Measurements from ENCODE around the gene PPP1R18. TPM values are rescaled to one million over a fixed set of nuclear protein-coding genes. Genes with fewer than 3 reads are reported as not detected.

The PPP1R18 gene
- total and polyA plus RNA-seq, 12 donors: 6.4 to 120 (median 41.2) TPM

DNA sequence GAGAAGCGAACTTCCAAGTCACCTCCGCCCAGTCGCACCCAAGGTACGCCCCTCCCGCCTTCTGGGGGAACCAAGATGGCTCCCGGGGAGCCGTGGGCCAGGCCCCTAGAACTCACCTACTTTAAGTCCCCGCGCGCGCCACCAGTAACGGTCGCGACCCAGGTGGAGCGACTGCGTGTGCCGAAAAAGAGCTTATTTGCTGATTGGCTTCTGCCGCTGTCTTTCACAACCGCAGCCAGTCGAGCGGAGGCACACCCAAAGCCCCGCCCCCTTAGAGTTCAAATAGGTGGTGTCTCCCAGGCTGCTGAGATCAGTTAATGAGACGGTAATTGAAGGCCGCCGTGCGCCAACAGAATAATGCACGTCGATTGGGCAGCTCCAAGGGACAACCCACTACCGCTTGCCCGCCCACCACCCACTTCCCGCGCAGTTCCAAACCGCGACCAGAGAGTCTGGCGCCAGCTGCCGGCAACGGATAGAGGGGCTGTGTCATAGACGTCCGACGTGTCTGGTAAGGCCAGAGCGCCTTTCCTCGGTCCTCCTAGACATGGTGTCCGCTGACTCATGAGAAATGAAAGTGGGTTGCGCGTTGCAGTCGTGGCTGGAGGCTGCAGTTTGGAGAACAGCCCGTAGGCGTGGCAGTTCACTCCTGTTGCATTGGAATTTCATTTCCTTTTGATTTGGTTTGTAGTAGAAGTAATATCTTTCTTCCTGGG is 30.8 kb upstream of the PPP1R18 start, which contains the start of gene MDC1:
Gene MDC1 (minus strand): TSS at position 153 of the 716 bp plus-strand sequence. CDS start 2,106 bp downstream, outside the sequence.
- intact Hi-C loops (cut with DNase I): no loop called here
- peaks cover 14 to 32% of the 10 kb centered on the region in 2 donors for H3K4me1 ChIP-seq (replicated peaks in 1 of 2)
- peak; percentile 92 to 99 for TF ChIP-seq POLR2A (IDR thresholded peaks at IDR 0.05)
- TF ChIP-seq, protein P1, sequence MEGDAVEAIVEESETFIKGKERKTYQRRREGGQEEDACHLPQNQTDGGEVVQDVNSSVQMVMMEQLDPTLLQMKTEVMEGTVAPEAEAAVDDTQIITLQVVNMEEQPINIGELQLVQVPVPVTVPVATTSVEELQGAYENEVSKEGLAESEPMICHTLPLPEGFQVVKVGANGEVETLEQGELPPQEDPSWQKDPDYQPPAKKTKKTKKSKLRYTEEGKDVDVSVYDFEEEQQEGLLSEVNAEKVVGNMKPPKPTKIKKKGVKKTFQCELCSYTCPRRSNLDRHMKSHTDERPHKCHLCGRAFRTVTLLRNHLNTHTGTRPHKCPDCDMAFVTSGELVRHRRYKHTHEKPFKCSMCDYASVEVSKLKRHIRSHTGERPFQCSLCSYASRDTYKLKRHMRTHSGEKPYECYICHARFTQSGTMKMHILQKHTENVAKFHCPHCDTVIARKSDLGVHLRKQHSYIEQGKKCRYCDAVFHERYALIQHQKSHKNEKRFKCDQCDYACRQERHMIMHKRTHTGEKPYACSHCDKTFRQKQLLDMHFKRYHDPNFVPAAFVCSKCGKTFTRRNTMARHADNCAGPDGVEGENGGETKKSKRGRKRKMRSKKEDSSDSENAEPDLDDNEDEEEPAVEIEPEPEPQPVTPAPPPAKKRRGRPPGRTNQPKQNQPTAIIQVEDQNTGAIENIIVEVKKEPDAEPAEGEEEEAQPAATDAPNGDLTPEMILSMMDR (IDR thresholded peaks at IDR 0.05): peak; percentile 29 to 71 (median 62)
- DNase-seq: peak; percentile 99 to 100 (median 100)
- WGBS, 4 donors: 0 to 2% (median 0%) methylated on average over 9 to 48 of the region's 48 CpGs
- peaks cover 0 to 19% of the 10 kb centered on the region in 2 donors for H3K36me3 ChIP-seq (replicated peaks in 1 of 2)
- H3K27me3 ChIP-seq: no peaks in the 10 kb centered on the region
- H3K27ac ChIP-seq: peak within 1 kb of the TSS; percentile 73 to 91 (median 90)
- H3K4me3 ChIP-seq: peak within 1 kb of the TSS in 2 of 4 donors; percentile 59 to 73
- no peaks in the 10 kb centered on the region for H3K9me3 ChIP-seq (replicated peaks in 1 of 3)

- intact Hi-C loops (cut with DNase I): no loop called here
- Histone ChIP-seq H3K4me1 (replicated peaks in 1 of 2) (peaks cover 9 to 27% of the 10 kb centered on the region in 2 donors), H3K4me3 (peak overlapping the region in 2 of 4 donors; percentile 59 to 73), H3K36me3 (replicated peaks in 1 of 2) (peaks cover 0 to 24% of the 10 kb centered on the region in 2 donors), H3K27ac (peak overlapping the region in 4 of 5 donors; percentile 80 to 91 (median 88)), H3K27me3 (no peaks in the 10 kb centered on the region), H3K9me3 (replicated peaks in 1 of 3) (no peaks in the 10 kb centered on the region)
- 1 to 6% (median 4%) methylated on average over 2 to 8 of the region's 8 CpGs for whole genome bisulfite sequencing, 4 donors
- TF ChIP-seq, protein P1 (IDR thresholded peaks at IDR 0.05): no peak
- peak in 1 of 2 donors; percentile 34 for TF ChIP-seq POLR2A (IDR thresholded peaks at IDR 0.05)
- DNase-seq: no peak
Measured at GRCh38 chr6:30716879-30717128, 30.4 kb upstream of the PPP1R18 start.

DNA sequence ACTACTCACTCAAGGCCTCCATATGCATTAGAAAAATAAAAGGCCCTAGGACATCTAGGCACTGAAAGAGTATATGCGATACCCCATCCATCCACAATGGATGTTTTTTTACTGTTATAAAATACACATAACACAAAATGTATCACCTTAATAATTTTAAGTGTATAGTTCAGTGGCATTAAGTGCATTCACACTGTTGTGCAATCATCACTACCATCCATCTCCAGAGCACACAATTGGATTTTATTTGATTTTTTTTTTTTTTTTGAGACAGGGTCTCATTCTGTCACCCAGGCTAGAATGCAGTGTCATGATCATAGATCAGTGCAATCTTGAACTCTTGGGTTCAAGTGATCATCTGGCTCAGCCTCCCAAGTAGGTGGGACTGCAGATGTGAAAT is 27.8 kb upstream of the PPP1R18 start:
- no peaks in the 10 kb centered on the region for H3K9me3 ChIP-seq (replicated peaks in 1 of 3)
- 95 to 100% (median 98%) methylated on average over 1 of the region's 1 CpG for WGBS, 4 donors
- no peak overlapping the region for H3K27ac ChIP-seq
- H3K4me3 ChIP-seq: no peak overlapping the region
- H3K36me3 ChIP-seq (replicated peaks in 1 of 2): peaks cover 0 to 43% of the 10 kb centered on the region in 2 donors
- intact Hi-C loops (cut with DNase I): no loop called here
- H3K4me1 ChIP-seq (replicated peaks in 1 of 2): peaks cover 6 to 23% of the 10 kb centered on the region in 2 donors
- DNase-seq: no peak
- TF ChIP-seq, protein P1 (IDR thresholded peaks at IDR 0.05): no peak
- no peak for TF ChIP-seq POLR2A (IDR thresholded peaks at IDR 0.05)
- no peaks in the 10 kb centered on the region for H3K27me3 ChIP-seq

- H3K4me1 ChIP-seq (replicated peaks in 1 of 2): peaks cover 0 to 9% of the 10 kb centered on the region in 2 donors
- DNase-seq: no peak
- intact Hi-C loops (cut with DNase I): no loop called here
- H3K27ac ChIP-seq: no peak overlapping the region
- H3K9me3 ChIP-seq (replicated peaks in 1 of 3): no peaks in the 10 kb centered on the region
- 90 to 92% (median 91%) methylated on average over 7 of the region's 7 CpGs for WGBS, 4 donors
- H3K4me3 ChIP-seq: no peak overlapping the region
- peaks cover 0 to 57% of the 10 kb centered on the region in 2 donors for H3K36me3 ChIP-seq (replicated peaks in 1 of 2)
- TF ChIP-seq, protein P1 (IDR thresholded peaks at IDR 0.05): no peak
- TF ChIP-seq POLR2A (IDR thresholded peaks at IDR 0.05): no peak
- no peaks in the 10 kb centered on the region for H3K27me3 ChIP-seq
Measured at GRCh38 chr6:30712441-30712945, 26.0 kb upstream of the PPP1R18 start.
